SK-MEL-5 (cell line): ENCODE data around the gene GLUL. TPM values are rescaled to one million over a fixed set of nuclear protein-coding genes. Genes with fewer than 3 reads are reported as not detected.

Experiments used
- DNase-seq: peaks from one replicate; pipeline ENCODE4 v3.0.0-alpha.2; 2016; ENCODE audit warnings: low read depth, low spot score
- in situ Hi-C: cut with HindIII; loops from 2 replicates; pipeline ENCODE4 v1.10.0; 2016; ENCODE audit warnings: low sequenced_read_pairs, high pct_unique_total_duplicates, low pct_unique_long_range_greater_than_20kb
- total RNA-seq: library from RNA; depleted of rRNA; stranded (reverse); fragments of >200 nt; shearing (Covaris generic); gene quantifications from 2 replicates; pipeline ENCODE4 v1.2.3, GENCODE V29; 2014

The GLUL gene
- total RNA-seq, 1 experiment from 2014 or later, result 278 TPM

DNA sequence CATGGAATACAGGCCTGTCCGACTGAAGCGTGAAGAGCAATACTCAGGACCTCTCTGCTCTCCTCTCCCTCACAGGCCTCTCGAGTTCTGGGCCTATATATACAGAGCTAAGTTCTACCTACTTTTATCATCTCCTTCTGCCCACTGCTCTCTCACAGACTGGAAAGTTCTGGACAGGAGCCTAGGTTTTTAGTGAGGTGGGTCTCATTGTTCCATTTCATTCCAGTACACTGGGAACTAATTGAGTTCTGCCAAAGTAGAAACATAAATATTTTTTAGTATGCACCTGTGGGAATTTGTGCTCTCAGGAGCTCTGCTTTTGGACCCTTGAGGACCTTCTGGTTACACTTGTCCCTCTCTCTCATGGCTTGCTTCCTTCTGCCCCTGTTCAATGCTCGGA is 9.0 kb upstream of the GLUL start, which contains the start of gene TEDDM1:
Gene TEDDM1 (minus strand): TSS at position 101 of the 400 bp plus-strand sequence. CDS start 182 bp downstream, outside the sequence.
- no peak for DNase-seq
- in situ Hi-C loops, result no loop called here

- no peak for DNase-seq
- in situ Hi-C loops, result no loop called here
These were observed 6.2 kb upstream of the GLUL start for GRCh38 chr1:182397653-182398393.

- in situ Hi-C loops, result no loop called here
- DNase-seq, result no peak
These were observed 4.3 kb upstream of the GLUL start for GRCh38 chr1:182395906-182396305.

DNA sequence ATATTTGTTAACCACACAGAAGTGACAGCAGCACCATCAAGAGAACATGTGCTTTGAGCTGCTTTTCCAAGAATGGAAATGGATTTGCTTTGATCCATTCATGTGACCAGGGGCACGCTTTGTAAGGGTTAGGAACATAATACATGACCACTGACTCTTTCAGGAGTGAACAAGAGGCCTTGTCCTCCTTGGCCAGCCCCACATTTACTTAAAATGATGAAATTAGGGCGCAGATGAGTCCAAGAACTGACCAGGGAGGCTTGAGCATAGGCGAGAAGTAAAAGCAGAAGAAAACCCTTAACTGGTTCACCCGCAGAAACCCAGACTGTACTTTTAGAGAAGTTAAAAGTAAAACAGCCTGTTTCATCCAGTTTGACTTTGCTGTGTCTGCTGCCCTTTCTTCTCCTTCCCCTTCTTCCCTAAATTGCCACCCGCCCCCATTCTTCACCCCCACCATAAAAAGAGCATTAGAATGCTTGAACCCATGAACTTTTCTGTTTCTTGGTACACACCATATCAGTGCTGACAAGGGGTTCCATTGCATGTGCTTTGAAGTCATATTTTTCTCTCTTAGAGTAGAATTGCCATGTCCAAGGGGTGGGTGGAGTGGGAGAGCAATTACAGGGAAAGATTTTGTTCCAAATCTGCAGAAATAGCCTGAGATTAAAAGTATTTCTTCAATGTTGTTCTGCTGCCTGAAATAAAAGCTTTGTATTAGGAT is 2.6 kb upstream of the GLUL start:
- in situ Hi-C loops, result no loop called here
- no peak for DNase-seq

GRCh38 chr1:182392050-182393028 is 749 bp upstream of the GLUL start:
- in situ Hi-C loops, result no loop called here
- DNase-seq, result peak; percentile 26

DNA sequence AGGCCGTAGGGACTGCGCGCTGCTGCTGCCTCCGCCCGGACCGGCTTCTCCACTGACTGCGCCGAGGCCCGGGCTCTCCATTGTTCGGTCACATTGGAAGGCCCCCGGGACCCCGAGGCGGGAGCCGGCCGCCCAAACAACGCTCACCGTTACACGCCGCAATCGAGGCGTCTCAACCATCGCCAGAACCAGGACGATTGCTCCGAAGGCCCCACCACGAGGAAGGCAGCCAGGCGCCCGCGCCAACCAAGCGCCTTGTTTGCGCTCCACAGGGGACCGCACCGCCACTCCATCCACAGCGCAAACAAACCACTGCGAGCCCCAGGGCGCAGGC is 595 bp downstream of the GLUL start:
- no peak for DNase-seq
- in situ Hi-C loops, result no loop called here

- in situ Hi-C loops, result no loop called here
- peak; percentile 25 for DNase-seq
These were observed 2.0 kb downstream of the GLUL start for GRCh38 chr1:182389619-182390047.

DNA sequence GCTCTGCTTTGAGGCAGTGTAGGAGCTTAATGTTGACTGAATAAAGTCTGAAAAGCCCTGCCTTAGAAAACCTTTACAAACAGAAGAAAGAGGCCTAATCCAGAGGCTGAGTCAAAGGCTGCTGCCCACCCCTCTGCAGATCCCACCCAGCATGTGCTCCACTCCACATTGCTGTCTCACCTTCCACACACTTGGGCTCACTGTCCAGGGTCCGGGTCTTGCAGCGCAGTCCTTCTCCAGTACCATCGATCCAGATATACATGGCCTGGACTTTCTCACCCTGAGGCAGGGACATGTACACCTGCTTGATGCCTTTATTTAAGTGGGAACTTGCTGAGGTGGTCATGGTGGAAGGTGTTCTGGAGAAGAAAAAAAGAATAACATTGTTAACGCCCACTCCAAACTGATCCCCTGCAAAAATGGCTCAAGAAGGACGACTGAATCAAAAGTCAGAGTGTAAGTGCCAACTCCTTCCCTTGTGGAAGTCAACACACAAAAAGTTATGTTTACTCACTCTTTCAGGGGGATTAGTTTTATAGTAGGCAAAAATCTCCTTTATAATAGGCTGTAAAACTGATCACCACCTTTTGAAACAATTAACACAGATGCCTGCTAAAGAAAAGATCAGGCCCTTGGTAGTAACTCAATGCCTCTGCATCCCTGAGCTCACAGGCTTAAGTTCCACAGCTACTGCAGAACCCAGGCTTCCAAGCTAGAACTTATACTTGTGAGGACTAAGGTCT is 3.0 kb downstream of the GLUL start:
- no peak for DNase-seq
- in situ Hi-C loops, result no loop called here

- DNase-seq, result no peak
- in situ Hi-C loops, result no loop called here
These were observed 4.0 kb downstream of the GLUL start for GRCh38 chr1:182387566-182387965.

- DNase-seq, result no peak
- in situ Hi-C loops, result no loop called here
These were observed 4.6 kb downstream of the GLUL start for GRCh38 chr1:182386980-182387379.

DNA sequence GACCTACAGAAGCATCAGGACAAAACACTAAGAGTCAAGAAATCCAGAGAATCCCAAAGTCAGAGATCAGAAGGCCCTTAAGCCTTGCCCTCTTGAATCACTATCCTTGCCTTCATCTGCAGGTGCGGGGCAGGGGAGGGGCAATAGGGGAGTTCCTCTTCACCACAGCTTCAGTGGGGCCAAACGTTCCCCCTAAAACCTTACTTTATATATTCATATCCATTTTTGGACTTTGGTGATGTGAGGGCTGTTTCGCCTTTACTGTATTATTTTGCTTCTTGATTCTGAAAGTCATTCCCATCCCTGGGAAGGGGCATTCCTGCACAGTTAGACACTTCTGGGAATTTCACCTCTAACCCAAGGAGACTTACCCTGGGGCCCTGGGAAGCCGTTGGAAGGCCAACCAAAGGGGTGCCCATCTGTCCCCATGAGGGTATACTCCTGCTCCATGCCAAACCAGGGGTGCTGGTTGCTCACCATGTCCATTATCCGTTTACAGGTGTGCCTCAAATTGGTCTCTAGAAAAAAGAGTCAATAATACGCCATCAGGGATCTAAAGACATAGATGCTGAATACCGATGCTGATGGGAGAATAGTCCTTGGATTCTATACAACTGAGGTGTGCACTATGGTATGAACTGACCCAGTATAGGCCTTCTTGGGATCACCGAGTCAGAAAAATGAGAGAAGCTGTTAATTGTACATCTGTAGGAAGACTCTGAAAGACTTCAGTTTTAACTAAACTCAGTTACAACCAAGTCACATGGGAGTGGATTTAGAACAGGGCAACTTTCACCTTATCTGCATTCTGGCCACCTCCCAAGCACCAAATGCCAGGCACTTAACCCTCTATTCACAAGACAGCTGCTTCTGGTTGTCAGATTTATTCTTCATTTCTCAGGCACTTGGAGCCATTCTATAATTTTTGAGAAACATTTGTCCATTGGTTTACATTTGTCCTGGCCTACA is 5.4 kb downstream of the GLUL start:
- DNase-seq, result no peak
- in situ Hi-C loops, result no loop called here

DNA sequence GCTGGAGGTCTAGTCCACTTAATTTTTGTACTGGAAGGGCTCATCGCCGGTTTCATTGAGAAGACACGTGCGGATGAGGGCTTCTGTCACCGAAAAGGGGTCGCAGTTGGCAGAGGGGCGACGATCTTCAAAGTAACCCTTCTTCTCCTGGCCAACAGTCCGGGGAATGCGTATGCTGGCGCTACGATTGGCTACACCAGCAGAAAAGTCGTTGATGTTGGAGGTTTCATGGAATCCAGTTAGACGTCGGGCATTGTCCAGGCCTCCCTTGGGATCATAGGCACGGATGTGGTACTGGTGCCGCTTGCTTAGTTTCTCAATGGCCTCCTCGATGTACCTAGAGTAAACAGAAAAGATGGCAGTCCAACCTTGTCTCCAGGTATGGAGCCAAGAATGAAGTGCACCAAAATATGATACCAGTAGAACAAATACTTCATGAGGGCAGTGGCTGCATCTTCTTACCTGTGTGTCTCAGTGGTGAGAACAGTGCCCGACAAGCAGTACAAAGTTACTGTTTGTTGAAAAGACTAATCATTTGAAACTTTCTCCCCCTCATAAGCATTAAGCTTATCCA is 7.1 kb downstream of the GLUL start:
- in situ Hi-C loops, result no loop called here
- no peak for DNase-seq

DNA sequence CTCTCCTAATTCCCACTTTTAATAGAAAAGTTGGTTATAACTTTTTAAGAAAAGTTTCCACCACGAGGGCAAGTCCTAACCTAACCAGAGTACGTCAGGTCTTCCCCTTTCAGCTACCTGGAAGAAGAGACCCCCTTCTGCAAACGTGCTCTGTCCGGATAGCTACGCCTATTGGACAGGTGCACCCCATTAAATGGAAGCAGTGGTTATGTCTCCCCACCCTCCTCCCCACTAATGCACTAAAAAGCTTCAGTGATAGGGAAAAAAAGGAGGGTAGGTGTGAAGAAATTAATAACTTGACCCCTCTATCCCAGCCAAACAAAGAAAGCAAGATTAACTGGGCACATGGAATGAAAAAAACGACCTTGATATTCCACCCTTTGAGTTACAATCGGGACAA is 7.7 kb downstream of the GLUL start:
- in situ Hi-C loops, result no loop called here
- DNase-seq, result no peak

GRCh38 chr1:182383037-182383661 is 8.4 kb downstream of the GLUL start:
- DNase-seq, result no peak
- in situ Hi-C loops, result no loop called here

DNA sequence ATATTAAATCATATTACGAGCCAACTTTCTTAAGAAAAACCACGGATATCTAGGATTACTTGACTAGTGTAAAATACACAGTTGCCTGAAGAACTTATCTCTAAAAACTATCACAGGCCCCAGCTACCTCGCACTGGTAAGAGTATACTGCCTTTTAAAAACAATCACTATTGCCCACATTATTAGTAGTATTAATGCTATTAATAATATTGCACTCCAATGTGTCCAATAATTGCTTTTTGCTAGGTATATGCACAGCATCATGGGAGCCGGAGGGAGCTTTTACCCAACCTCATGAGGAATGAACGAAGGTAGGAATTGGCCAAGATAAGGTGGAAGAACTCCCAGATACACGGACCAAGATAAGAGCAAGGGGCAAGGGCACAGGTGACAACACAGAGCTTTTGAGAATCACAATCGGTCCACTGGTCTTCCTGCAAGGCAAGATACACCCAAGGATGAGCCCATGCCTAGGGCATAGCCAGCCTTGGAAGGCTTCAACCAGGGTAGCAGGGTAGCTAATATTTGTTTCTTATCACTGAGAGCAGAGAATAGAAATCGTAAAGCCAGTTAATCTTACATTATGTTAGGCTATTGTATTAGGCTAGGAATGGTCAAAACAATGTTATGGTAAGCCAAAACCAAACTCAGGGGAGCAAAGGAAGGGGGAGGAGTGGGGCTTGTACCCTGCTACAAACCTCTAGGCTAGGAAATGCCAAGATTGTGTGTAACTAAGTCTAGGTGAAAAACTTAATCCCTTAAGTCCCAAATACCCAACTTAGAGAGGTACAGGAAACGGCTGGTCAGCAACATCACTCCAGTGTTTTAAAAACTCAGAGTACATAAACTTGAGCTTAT is 9.4 kb downstream of the GLUL start:
- DNase-seq, result no peak
- in situ Hi-C loops, result no loop called here
